Activated CD8-positive, alpha-beta memory T cell treated with anti-CD3 and anti-CD28 coated beads, Interleukin-2, amount 10 ng/mL, durations not matched to agents 7 days and 5 days (primary cell): ENCODE data around the gene STRIT1. TPM values are rescaled to one million over a fixed set of nuclear protein-coding genes. Genes with fewer than 3 reads are reported as not detected.
"Not testable (repeated sequence)": the region's sequence is repeated elsewhere in the genome, so short reads cannot be mapped to it uniquely, and the experiment has no call there.

Experiments used
- ATAC-seq: fragments of 150-1000 bp; cut with Tn5 transposase; one replicate; pipeline ENCODE4 v1.10.0; 2021; ENCODE audit warnings: moderate library complexity
- CTCF ChIA-PET: fragments of 350-600 bp; sonication (Branson Sonifier 250); formaldehyde crosslinking; loops from one replicate; lab custom pipeline; 2021; ENCODE audit warnings: antibody characterized with exemption; lab: Charles Lee
- DNase-seq: peaks from one replicate; pipeline ENCODE4 v3.0.0-alpha.2; 2020
- H3K27ac Mint-ChIP-seq: one replicate; pipeline ENCODE4 v1.8.0; 2021; ENCODE audit warnings: mild to moderate bottlenecking, mixed read lengths
- H3K27me3 Mint-ChIP-seq: one replicate; pipeline ENCODE4 v1.8.0; 2021; ENCODE audit warnings: mixed read lengths
- H3K36me3 Mint-ChIP-seq: one replicate; pipeline ENCODE4 v1.8.0; 2021; ENCODE audit warnings: mild to moderate bottlenecking, mixed read lengths
- H3K4me1 Mint-ChIP-seq: one replicate; pipeline ENCODE4 v1.8.0; 2021; ENCODE audit warnings: mixed read lengths
- H3K4me3 Mint-ChIP-seq: one replicate; pipeline ENCODE4 v1.8.0; 2021; ENCODE audit warnings: mild to moderate bottlenecking, moderate library complexity, mixed read lengths
- H3K9me3 Mint-ChIP-seq: one replicate; pipeline ENCODE4 v1.8.0; 2022; ENCODE audit warnings: low read depth, mixed read lengths
- total RNA-seq, 2 experiments: library from RNA; stranded (reverse); gene quantifications; one replicate each; pipeline ENCODE4 v1.2.3, GENCODE V29; 2021

Gene STRIT1
- total RNA-seq, 2 experiments from 2014 or later, result not detected

- H3K36me3 Mint-ChIP-seq, result no peaks in the 10 kb centered on the region
- no peak for ATAC-seq
These were observed 10.9 kb upstream of the STRIT1 start for GRCh38 chr3:155304394-155304793.

GRCh38 chr3:155303540-155304097, 10.1 kb upstream of the STRIT1 start:
- Mint-ChIP-seq H3K9me3 (no peaks in the 10 kb centered on the region), H3K4me3 (no peak overlapping the region), H3K4me1 (no peaks in the 10 kb centered on the region), H3K27me3 (no peaks in the 10 kb centered on the region), H3K27ac (no peak overlapping the region), H3K36me3 (no peaks in the 10 kb centered on the region)
- ATAC-seq (no peak), DNase-seq (no peak)
- CTCF ChIA-PET, result no interaction called here

More at GRCh38 chr3:155304394-155304793, 10.9 kb upstream of the STRIT1 start:
- H3K4me3 Mint-ChIP-seq, result no peak overlapping the region
- no peaks in the 10 kb centered on the region for H3K4me1 Mint-ChIP-seq
- no peaks in the 10 kb centered on the region for H3K9me3 Mint-ChIP-seq
- DNase-seq, result no peak
- H3K27me3 Mint-ChIP-seq, result no peaks in the 10 kb centered on the region
- H3K27ac Mint-ChIP-seq, result no peak overlapping the region
- CTCF ChIA-PET, result no interaction called here

GRCh38 chr3:155302891-155303290, 9.4 kb upstream of the STRIT1 start:
- CTCF ChIA-PET, result no interaction called here
- no peak overlapping the region for H3K27ac Mint-ChIP-seq
- DNase-seq (no peak), ATAC-seq (no peak)
- no peak overlapping the region for H3K4me3 Mint-ChIP-seq
- H3K27me3 Mint-ChIP-seq, result no peaks in the 10 kb centered on the region
- H3K9me3 Mint-ChIP-seq, result no peaks in the 10 kb centered on the region
- H3K4me1 Mint-ChIP-seq, result no peaks in the 10 kb centered on the region
- H3K36me3 Mint-ChIP-seq, result no peaks in the 10 kb centered on the region

GRCh38 chr3:155302481-155302880, 9.0 kb upstream of the STRIT1 start:
- CTCF ChIA-PET, result no interaction called here
- ATAC-seq, result no peak
- no peaks in the 10 kb centered on the region for H3K27me3 Mint-ChIP-seq
- H3K4me3 Mint-ChIP-seq, result no peak overlapping the region
- no peak overlapping the region for H3K27ac Mint-ChIP-seq
- H3K4me1 Mint-ChIP-seq, result no peaks in the 10 kb centered on the region
- no peak for DNase-seq
- H3K36me3 Mint-ChIP-seq, result no peaks in the 10 kb centered on the region
- H3K9me3 Mint-ChIP-seq, result no peaks in the 10 kb centered on the region

GRCh38 chr3:155297100-155297499, 3.6 kb upstream of the STRIT1 start:
- Mint-ChIP-seq H3K27ac (no peak overlapping the region), H3K4me1 (no peaks in the 10 kb centered on the region), H3K36me3 (no peaks in the 10 kb centered on the region), H3K4me3 (no peak overlapping the region), H3K27me3 (no peaks in the 10 kb centered on the region), H3K9me3 (no peaks in the 10 kb centered on the region)
- CTCF ChIA-PET, result no interaction called here
- ATAC-seq (no peak), DNase-seq (no peak)

GRCh38 chr3:155296413-155296812, 2.9 kb upstream of the STRIT1 start:
- CTCF ChIA-PET, result no interaction called here
- H3K4me1 Mint-ChIP-seq, result no peaks in the 10 kb centered on the region
- no peak overlapping the region for H3K27ac Mint-ChIP-seq
- ATAC-seq, result no peak
- no peak overlapping the region for H3K4me3 Mint-ChIP-seq
- DNase-seq, result no peak
- no peaks in the 10 kb centered on the region for H3K36me3 Mint-ChIP-seq
- no peaks in the 10 kb centered on the region for H3K9me3 Mint-ChIP-seq
- H3K27me3 Mint-ChIP-seq, result no peaks in the 10 kb centered on the region

- H3K9me3 Mint-ChIP-seq, result no peaks in the 10 kb centered on the region
- ATAC-seq, result no peak
- H3K27ac Mint-ChIP-seq, result no peak overlapping the region
- DNase-seq, result no peak
- no peaks in the 10 kb centered on the region for H3K36me3 Mint-ChIP-seq
- H3K4me3 Mint-ChIP-seq, result no peak overlapping the region
- CTCF ChIA-PET, result no interaction called here
- no peaks in the 10 kb centered on the region for H3K4me1 Mint-ChIP-seq
- no peaks in the 10 kb centered on the region for H3K27me3 Mint-ChIP-seq
These were observed 790 bp downstream of the STRIT1 start for GRCh38 chr3:155292693-155293092.

- Mint-ChIP-seq H3K27me3 (no peaks in the 10 kb centered on the region), H3K27ac (no peak overlapping the region), H3K36me3 (no peaks in the 10 kb centered on the region), H3K4me3 (no peak overlapping the region), H3K9me3 (no peaks in the 10 kb centered on the region), H3K4me1 (no peaks in the 10 kb centered on the region)
- DNase-seq, result no peak
- CTCF ChIA-PET, result no interaction called here
- no peak for ATAC-seq
These were observed 1.4 kb downstream of the STRIT1 start for GRCh38 chr3:155292133-155292532.

GRCh38 chr3:155286736-155287135, 6.7 kb downstream of the STRIT1 start:
- no peak overlapping the region for H3K27ac Mint-ChIP-seq
- H3K4me1 Mint-ChIP-seq, result no peaks in the 10 kb centered on the region
- H3K27me3 Mint-ChIP-seq, result no peaks in the 10 kb centered on the region
- H3K9me3 Mint-ChIP-seq, result no peaks in the 10 kb centered on the region
- no peak overlapping the region for H3K4me3 Mint-ChIP-seq
- CTCF ChIA-PET, result no interaction called here
- no peaks in the 10 kb centered on the region for H3K36me3 Mint-ChIP-seq
- ATAC-seq (no peak), DNase-seq (no peak)

- H3K27me3 Mint-ChIP-seq, result no peaks in the 10 kb centered on the region
- H3K27ac Mint-ChIP-seq, result no peak overlapping the region
- H3K4me1 Mint-ChIP-seq, result no peaks in the 10 kb centered on the region
- DNase-seq (no peak), ATAC-seq (no peak)
- no peaks in the 10 kb centered on the region for H3K36me3 Mint-ChIP-seq
- no peaks in the 10 kb centered on the region for H3K9me3 Mint-ChIP-seq
- H3K4me3 Mint-ChIP-seq, result no peak overlapping the region
- CTCF ChIA-PET, result no interaction called here
These were observed 7.5 kb downstream of the STRIT1 start for GRCh38 chr3:155285936-155286335.

GRCh38 chr3:155283092-155284056, 10.1 kb downstream of the STRIT1 start:
- ATAC-seq, result no peak
- no peak for DNase-seq
- H3K36me3 Mint-ChIP-seq, result no peaks in the 10 kb centered on the region
- H3K27me3 Mint-ChIP-seq, result no peaks in the 10 kb centered on the region
- peaks cover 4% of the 10 kb centered on the region for H3K9me3 Mint-ChIP-seq
- no peak overlapping the region for H3K27ac Mint-ChIP-seq
- no peaks in the 10 kb centered on the region for H3K4me1 Mint-ChIP-seq
- no peak overlapping the region for H3K4me3 Mint-ChIP-seq
- CTCF ChIA-PET, result no interaction called here

GRCh38 chr3:155282385-155283091, 10.9 kb downstream of the STRIT1 start:
- peaks cover 4% of the 10 kb centered on the region for H3K9me3 Mint-ChIP-seq
- ATAC-seq (no peak), DNase-seq (no peak)
- no peaks in the 10 kb centered on the region for H3K4me1 Mint-ChIP-seq
- no peaks in the 10 kb centered on the region for H3K27me3 Mint-ChIP-seq
- CTCF ChIA-PET, result no interaction called here
- H3K4me3 Mint-ChIP-seq, result no peak overlapping the region
- H3K27ac Mint-ChIP-seq, result no peak overlapping the region
- H3K36me3 Mint-ChIP-seq, result no peaks in the 10 kb centered on the region

GRCh38 chr3:155281912-155282311, 11.6 kb downstream of the STRIT1 start:
- no peaks in the 10 kb centered on the region for H3K27me3 Mint-ChIP-seq
- no peaks in the 10 kb centered on the region for H3K36me3 Mint-ChIP-seq
- no peak for ATAC-seq
- no peaks in the 10 kb centered on the region for H3K4me1 Mint-ChIP-seq
- H3K4me3 Mint-ChIP-seq, result no peak overlapping the region
- peaks cover 4% of the 10 kb centered on the region for H3K9me3 Mint-ChIP-seq
- no peak overlapping the region for H3K27ac Mint-ChIP-seq
- no peak for DNase-seq
- CTCF ChIA-PET, result no interaction called here

- ATAC-seq, CTCF ChIA-PET, H3K9me3 Mint-ChIP-seq, H3K36me3 Mint-ChIP-seq, DNase-seq, H3K4me1 Mint-ChIP-seq, H3K27me3 Mint-ChIP-seq, H3K27ac Mint-ChIP-seq, H3K4me3 Mint-ChIP-seq: not testable (repeated sequence)
These were observed 17.4 kb downstream of the STRIT1 start for GRCh38 chr3:155276089-155276488.
